ENCODE data around the gene GRID1.

Gene GRID1

GRCh38 chr10:86370006-86370585 is 3.5 kb upstream of the GRID1 start:
- DNase-seq (ENCODE audit: low read depth, low spot score), result no peak

- no peak for DNase-seq (ENCODE audit: low read depth, low spot score)
Observed at GRCh38 chr10:86368987-86369386, 2.4 kb upstream of the GRID1 start.

GRCh38 chr10:86368046-86368445 is 1.5 kb upstream of the GRID1 start:
- no peak for DNase-seq (ENCODE audit: low read depth, low spot score)

- no peak for DNase-seq (ENCODE audit: low read depth, low spot score)
Observed at GRCh38 chr10:86367152-86367951, 757 bp upstream of the GRID1 start.

GRCh38 chr10:86366902-86367151 is 232 bp upstream of the GRID1 start:
- DNase-seq (ENCODE audit: low read depth, low spot score), result no peak

- DNase-seq (ENCODE audit: low read depth, low spot score), result no peak
Observed at GRCh38 chr10:86365346-86366032, 1.1 kb downstream of the GRID1 start.

- peak; percentile 77 for DNase-seq (ENCODE audit: low read depth, low spot score)
Observed at GRCh38 chr10:86364491-86365345, 1.9 kb downstream of the GRID1 start.

GRCh38 chr10:86363833-86364490 is 2.6 kb downstream of the GRID1 start:
- no peak for DNase-seq (ENCODE audit: low read depth, low spot score)

- DNase-seq (ENCODE audit: low read depth, low spot score), result peak; percentile 86
Observed at GRCh38 chr10:86363184-86363832, 3.3 kb downstream of the GRID1 start.

- no peak for DNase-seq (ENCODE audit: low read depth, low spot score)
Observed at GRCh38 chr10:86362586-86363183, 3.9 kb downstream of the GRID1 start.

GRCh38 chr10:86362129-86362527 is 4.5 kb downstream of the GRID1 start:
- DNase-seq (ENCODE audit: low read depth, low spot score), result no peak

GRCh38 chr10:86361156-86362128 is 5.2 kb downstream of the GRID1 start:
- peak; percentile 39 for DNase-seq (ENCODE audit: low read depth, low spot score)

GRCh38 chr10:86360657-86361056 is 5.9 kb downstream of the GRID1 start:
- no peak for DNase-seq (ENCODE audit: low read depth, low spot score)

GRCh38 chr10:86359954-86360353 is 6.6 kb downstream of the GRID1 start:
- no peak for DNase-seq (ENCODE audit: low read depth, low spot score)

- DNase-seq (ENCODE audit: low read depth, low spot score), result no peak
Observed at GRCh38 chr10:86359111-86359510, 7.5 kb downstream of the GRID1 start.

GRCh38 chr10:86357676-86358075 is 8.9 kb downstream of the GRID1 start:
- no peak for DNase-seq (ENCODE audit: low read depth, low spot score)

- DNase-seq (ENCODE audit: low read depth, low spot score), result no peak
Observed at GRCh38 chr10:86357041-86357440, 9.6 kb downstream of the GRID1 start.

- DNase-seq (ENCODE audit: low read depth, low spot score), result no peak
Observed at GRCh38 chr10:86356296-86356695, 10.3 kb downstream of the GRID1 start.

GRCh38 chr10:86355571-86356038 is 11.0 kb downstream of the GRID1 start:
- no peak for DNase-seq (ENCODE audit: low read depth, low spot score)

All from ELF-1 (cell line).